Vagina (tissue), 2 donors: ENCODE measurements around the gene ALDH4A1.

ENCODE experiments used
- CTCF ChIP-seq, 3 experiments: fragments of 450-650 bp in 2 of 3; fragments of 200-600 bp in 1 of 3; sonication (generic) in 1 of 3; IDR thresholded peaks; one replicate each; pipeline ENCODE4 v1.5.1; 2017 to 2019; ENCODE audit warnings: antibody characterized with exemption in 3 of 3, mild to moderate bottlenecking in 2 of 3, moderate library complexity in 2 of 3
- POLR2A ChIP-seq, 2 donors: fragments of 450-650 bp; IDR thresholded peaks; one replicate each; pipeline ENCODE4 v1.6.1; 2017; ENCODE audit warnings: antibody characterized with exemption in 2 of 2, mild to moderate bottlenecking in 2 of 2, moderate library complexity in 2 of 2
- POLR2AphosphoS5 ChIP-seq, 2 donors: sonication (generic); formaldehyde crosslinking; IDR thresholded peaks; one replicate each; pipeline ENCODE4 v1.9.0; 2017; ENCODE audit warnings: antibody characterized with exemption in 2 of 2, mild to moderate bottlenecking in 2 of 2, low read depth in 1 of 2; ENCODE audit not compliant: insufficient read depth in 1 of 2

- no peak for TF ChIP-seq POLR2A (IDR thresholded peaks at IDR 0.05)
- TF ChIP-seq CTCF (IDR thresholded peaks at IDR 0.05): no peak
- TF ChIP-seq POLR2AphosphoS5 (IDR thresholded peaks at IDR 0.05; ENCODE audit: insufficient read depth in 1 of 2, low read depth in 1 of 2): peak in 1 of 2 donors; percentile 54
Measured at GRCh38 chr1:18949686-18950400, 47.5 kb upstream of the ALDH4A1 start.
